HS-5 (cell line): ENCODE measurements around the gene IFI27L2.
"Not testable (repeated sequence)": the region's sequence is repeated elsewhere in the genome, so short reads cannot be mapped to it uniquely, and the experiment has no call there.

Experiments used
- DNase-seq: peaks from one replicate; pipeline ENCODE4 v3.0.0-alpha.2; 2012; ENCODE audit warnings: low read depth

The IFI27L2 gene

GRCh38 chr14:94129111-94129757, at the start of gene IFI27L2:
Gene IFI27L2 (minus strand): TSS chr14:94129604. CDS start chr14:94129564, 40 bp downstream.
- DNase-seq = peak; percentile 49

- no peak for DNase-seq
Measured at GRCh38 chr14:94177806-94178205, 48.4 kb upstream of the IFI27L2 start.

GRCh38 chr14:94176808-94177207, 47.4 kb upstream of the IFI27L2 start:
- no peak for DNase-seq

- DNase-seq = no peak
Measured at GRCh38 chr14:94175747-94176146, 46.3 kb upstream of the IFI27L2 start.

GRCh38 chr14:94175011-94175745, 45.8 kb upstream of the IFI27L2 start:
- DNase-seq = no peak

- DNase-seq = no peak
Measured at GRCh38 chr14:94174604-94175010, 45.2 kb upstream of the IFI27L2 start.

GRCh38 chr14:94173885-94174603, 44.6 kb upstream of the IFI27L2 start, which contains the start of gene PPP4R4:
Gene PPP4R4 (plus strand): TSS chr14:94174322. CDS start chr14:94174466, 144 bp downstream.
- no peak for DNase-seq

- DNase-seq = no peak
Measured at GRCh38 chr14:94173471-94173884, 44.1 kb upstream of the IFI27L2 start.

GRCh38 chr14:94172545-94172944, 43.1 kb upstream of the IFI27L2 start:
- DNase-seq = no peak

GRCh38 chr14:94171208-94171607, 41.8 kb upstream of the IFI27L2 start:
- DNase-seq = peak; percentile 31

GRCh38 chr14:94170136-94170535, 40.7 kb upstream of the IFI27L2 start:
- DNase-seq = no peak

- DNase-seq = no peak
Measured at GRCh38 chr14:94165744-94166143, 36.3 kb upstream of the IFI27L2 start.

- DNase-seq = no peak
Measured at GRCh38 chr14:94164685-94165431, 35.5 kb upstream of the IFI27L2 start.

- no peak for DNase-seq
Measured at GRCh38 chr14:94163796-94164195, 34.4 kb upstream of the IFI27L2 start.

GRCh38 chr14:94162466-94162865, 33.1 kb upstream of the IFI27L2 start:
- DNase-seq = no peak

- no peak for DNase-seq
Measured at GRCh38 chr14:94161981-94162380, 32.6 kb upstream of the IFI27L2 start.

GRCh38 chr14:94161058-94161457, 31.7 kb upstream of the IFI27L2 start:
- no peak for DNase-seq

- no peak for DNase-seq
Measured at GRCh38 chr14:94158239-94158883, 29.0 kb upstream of the IFI27L2 start.

- DNase-seq = no peak
Measured at GRCh38 chr14:94157197-94157596, 27.8 kb upstream of the IFI27L2 start.

- not testable (repeated sequence) for DNase-seq
Measured at GRCh38 chr14:94156143-94156542, 26.7 kb upstream of the IFI27L2 start.

GRCh38 chr14:94153750-94154342, 24.4 kb upstream of the IFI27L2 start:
- no peak for DNase-seq
